GM23338 (cell line): ENCODE measurements around the gene IYD. TPM values are rescaled to one million over a fixed set of nuclear protein-coding genes. Genes with fewer than 3 reads are reported as not detected.

ENCODE experiments used
- ATAC-seq: fragments of 200-7000 bp; cut with Tn5 transposase; 3 replicates; pipeline ENCODE4 v1.9.1; 2020
- DNase-seq: peaks from one replicate; pipeline ENCODE4 v3.0.0-alpha.2; 2015; ENCODE audit warnings: low spot score
- H2AFZ ChIP-seq: fragments of 200-600 bp; sonication (generic); 2 replicates; pipeline ENCODE4 v1.8.0; 2016; ENCODE audit warnings: antibody characterized with exemption, mild to moderate bottlenecking, moderate library complexity
- H3F3A ChIP-seq: fragments of 200-600 bp; sonication (generic); replicated peaks from 2 replicates; pipeline ENCODE4 v1.8.0; 2017; ENCODE audit warnings: antibody characterized with exemption, mixed run types, low read depth
- H3K27ac ChIP-seq: fragments of 200-600 bp; sonication (generic); 2 replicates; pipeline ENCODE4 v1.6.1; 2016; ENCODE audit warnings: low read depth
- H3K27me3 ChIP-seq: fragments of 200-600 bp; sonication (generic); 2 replicates; pipeline ENCODE4 v1.8.0; 2016; ENCODE audit warnings: mild to moderate bottlenecking, mixed run types, moderate library complexity; ENCODE audit not compliant: insufficient read depth
- H3K36me3 ChIP-seq: fragments of 200-600 bp; sonication (generic); 2 replicates; pipeline ENCODE4 v1.8.0; 2016; ENCODE audit warnings: mild to moderate bottlenecking; ENCODE audit not compliant: insufficient read depth
- H3K4me1 ChIP-seq: fragments of 200-600 bp; sonication (generic); 2 replicates; pipeline ENCODE4 v1.8.0; 2016; ENCODE audit warnings: mild to moderate bottlenecking, moderate library complexity; ENCODE audit not compliant: insufficient read depth
- H3K4me2 ChIP-seq: fragments of 200-600 bp; sonication (generic); 2 replicates; pipeline ENCODE4 v1.7.1; 2017; ENCODE audit warnings: mixed run types
- H3K4me3 ChIP-seq: fragments of 200-600 bp; sonication (generic); 2 replicates; pipeline ENCODE4 v1.6.1; 2016; ENCODE audit warnings: mixed run types
- H3K79me2 ChIP-seq: fragments of 200-600 bp; sonication (generic); replicated peaks from 2 replicates; pipeline ENCODE4 v1.8.0; 2017; ENCODE audit warnings: mild to moderate bottlenecking; ENCODE audit not compliant: insufficient read depth
- H3K9me2 ChIP-seq: fragments of 200-600 bp; sonication (generic); 2 replicates; pipeline ENCODE4 v1.8.0; 2017; ENCODE audit not compliant: insufficient read depth
- H4K20me1 ChIP-seq: fragments of 200-600 bp; sonication (generic); replicated peaks from 2 replicates; pipeline ENCODE4 v1.8.0; 2017; ENCODE audit warnings: mild to moderate bottlenecking; ENCODE audit not compliant: insufficient read depth
- H3K27ac Mint-ChIP-seq: 2 replicates; pipeline ENCODE4 v1.8.0; 2020; ENCODE audit warnings: inconsistent platforms, mild to moderate bottlenecking, moderate library complexity, mixed read lengths
- H3K27me3 Mint-ChIP-seq: 3 replicates; pipeline ENCODE4 v1.8.0; 2022; ENCODE audit warnings: low read depth, mild to moderate bottlenecking, moderate library complexity, mixed read lengths, inconsistent platforms; ENCODE audit not compliant: insufficient read depth, poor library complexity
- H3K36me3 Mint-ChIP-seq: 3 replicates; pipeline ENCODE4 v1.8.0; 2021; ENCODE audit warnings: low read depth, mild to moderate bottlenecking, inconsistent platforms, moderate library complexity, mixed read lengths
- H3K4me1 Mint-ChIP-seq: 3 replicates; pipeline ENCODE4 v1.8.0; 2020; ENCODE audit warnings: mild to moderate bottlenecking, inconsistent platforms, mixed read lengths
- H3K4me3 Mint-ChIP-seq: 3 replicates; pipeline ENCODE4 v1.8.0; 2021; ENCODE audit warnings: moderate library complexity, mild to moderate bottlenecking, inconsistent platforms, mixed read lengths
- H3K9me3 Mint-ChIP-seq: 3 replicates; pipeline ENCODE4 v1.8.0; 2020; ENCODE audit warnings: moderate library complexity, mild to moderate bottlenecking, inconsistent platforms, mixed read lengths
- CREB1 ChIP-seq: fragments of 250-450 bp; sonication (Bioruptor Pico); IDR thresholded peaks from 2 replicates; pipeline ENCODE4 v1.5.0; 2020; ENCODE audit warnings: low read depth, mild to moderate bottlenecking, moderate library complexity
- EZH2 ChIP-seq: fragments of 200-600 bp; sonication (generic); IDR thresholded peaks from one replicate; pipeline ENCODE4 v1.8.0; 2017; ENCODE audit warnings: antibody characterized with exemption, mild to moderate bottlenecking, low read depth; ENCODE audit not compliant: unreplicated experiment
- EZH2phosphoT487 ChIP-seq: fragments of 200-600 bp; sonication (generic); IDR thresholded peaks from one replicate; pipeline ENCODE4 v1.8.1; 2018; ENCODE audit warnings: antibody characterized with exemption; ENCODE audit not compliant: unreplicated experiment
- JUNB ChIP-seq: IDR thresholded peaks from one replicate; pipeline ENCODE4 v1.6.1; 2016; ENCODE audit warnings: antibody characterized with exemption; ENCODE audit not compliant: unreplicated experiment
- NANOG ChIP-seq: IDR thresholded peaks from 2 replicates; pipeline ENCODE4 v1.6.1; 2016; ENCODE audit warnings: antibody characterized with exemption, borderline replicate concordance
- POLR2AphosphoS5 ChIP-seq: IDR thresholded peaks from 2 replicates; pipeline ENCODE4 v1.6.1; 2016; ENCODE audit warnings: antibody characterized with exemption, low read depth
- STAT1 ChIP-seq: IDR thresholded peaks from one replicate; pipeline ENCODE4 v1.6.1; 2016; ENCODE audit warnings: antibody characterized with exemption; ENCODE audit not compliant: unreplicated experiment
- ZNF114 ChIP-seq: fragments of 250-450 bp; sonication (Bioruptor Pico); IDR thresholded peaks from 2 replicates; pipeline ENCODE4 v1.5.0; 2020; ENCODE audit warnings: mild to moderate bottlenecking, moderate library complexity
- ZNF331 ChIP-seq: fragments of 250-450 bp; sonication (Bioruptor Pico); IDR thresholded peaks from 2 replicates; pipeline ENCODE4 v1.5.0; 2020; ENCODE audit warnings: low read depth, mild to moderate bottlenecking, moderate library complexity
- polyA plus RNA-seq: library from polyadenylated mRNA; unstranded; fragments of >200 nt; fragmentation: Nextera tagmentation; extraction: Ambion mirVana; gene quantifications from 2 replicates; pipeline ENCODE4 v1.2.1, GENCODE V29; 2016
- total RNA-seq: library from RNA; depleted of rRNA; stranded (reverse); fragments of >200 nt; shearing (Covaris generic); gene quantifications from 2 replicates; pipeline ENCODE4 v1.2.3, GENCODE V29; 2014
- TF ChIP-seq, protein P1 (sequence below): fragments of 250-450 bp; sonication (Bioruptor Pico); IDR thresholded peaks from 2 replicates; pipeline ENCODE4 v1.5.0; 2020; ENCODE audit warnings: mild to moderate bottlenecking, moderate library complexity
- TF ChIP-seq, protein P2 (sequence below): IDR thresholded peaks from 2 replicates; pipeline ENCODE4 v1.6.1; 2016; ENCODE audit warnings: antibody characterized with exemption
- TF ChIP-seq, protein P3 (sequence below): IDR thresholded peaks from one replicate; pipeline ENCODE4 v1.6.1; 2018; ENCODE audit warnings: antibody characterized with exemption; ENCODE audit not compliant: unreplicated experiment
- TF ChIP-seq, protein P4 (sequence below), 2 experiments: fragments of 200-600 bp in 1 of 2; sonication (generic) in 1 of 2; conservative IDR thresholded peaks; 2 replicates each; pipeline versions ENCODE4 v1.5.1 to v1.6.1; 2016 to 2017; ENCODE audit warnings: antibody characterized with exemption in 2 of 2, low read depth in 2 of 2, mild to moderate bottlenecking in 2 of 2, moderate library complexity in 1 of 2

IYD gene
- total and polyA plus RNA-seq, 2 experiments from 2014 or later: not detected

DNA sequence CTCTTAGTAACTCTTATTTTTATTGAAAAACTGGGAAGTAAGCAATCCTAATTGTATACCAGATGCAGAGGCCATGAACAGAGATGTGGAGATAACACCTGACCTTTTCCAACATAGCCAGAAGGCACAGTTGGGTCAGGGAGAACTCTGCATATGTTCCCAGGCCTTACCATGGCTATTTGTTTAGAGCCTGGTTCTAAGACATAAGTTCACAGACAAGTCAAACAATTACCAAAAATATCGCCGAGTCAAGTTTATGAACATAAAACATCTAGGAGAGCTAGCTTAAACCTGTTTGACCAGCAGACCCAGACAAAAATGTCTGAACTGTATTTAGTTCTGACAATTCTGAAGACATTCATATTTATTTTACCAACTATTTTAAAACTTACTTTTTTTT, 26.7 kb upstream of the IYD start:
- no peaks in the 10 kb centered on the region for H3K36me3 Mint-ChIP-seq
- TF ChIP-seq STAT1 (no peak), ZNF331 (CRISPR knock-in tag) (no peak), POLR2AphosphoS5 (no peak), EZH2phosphoT487 (no peak), EZH2 (no peak), JUNB (no peak), NANOG (no peak), CREB1 (CRISPR knock-in tag) (no peak), ZNF114 (CRISPR knock-in tag) (no peak)
- TF ChIP-seq, protein P1, sequence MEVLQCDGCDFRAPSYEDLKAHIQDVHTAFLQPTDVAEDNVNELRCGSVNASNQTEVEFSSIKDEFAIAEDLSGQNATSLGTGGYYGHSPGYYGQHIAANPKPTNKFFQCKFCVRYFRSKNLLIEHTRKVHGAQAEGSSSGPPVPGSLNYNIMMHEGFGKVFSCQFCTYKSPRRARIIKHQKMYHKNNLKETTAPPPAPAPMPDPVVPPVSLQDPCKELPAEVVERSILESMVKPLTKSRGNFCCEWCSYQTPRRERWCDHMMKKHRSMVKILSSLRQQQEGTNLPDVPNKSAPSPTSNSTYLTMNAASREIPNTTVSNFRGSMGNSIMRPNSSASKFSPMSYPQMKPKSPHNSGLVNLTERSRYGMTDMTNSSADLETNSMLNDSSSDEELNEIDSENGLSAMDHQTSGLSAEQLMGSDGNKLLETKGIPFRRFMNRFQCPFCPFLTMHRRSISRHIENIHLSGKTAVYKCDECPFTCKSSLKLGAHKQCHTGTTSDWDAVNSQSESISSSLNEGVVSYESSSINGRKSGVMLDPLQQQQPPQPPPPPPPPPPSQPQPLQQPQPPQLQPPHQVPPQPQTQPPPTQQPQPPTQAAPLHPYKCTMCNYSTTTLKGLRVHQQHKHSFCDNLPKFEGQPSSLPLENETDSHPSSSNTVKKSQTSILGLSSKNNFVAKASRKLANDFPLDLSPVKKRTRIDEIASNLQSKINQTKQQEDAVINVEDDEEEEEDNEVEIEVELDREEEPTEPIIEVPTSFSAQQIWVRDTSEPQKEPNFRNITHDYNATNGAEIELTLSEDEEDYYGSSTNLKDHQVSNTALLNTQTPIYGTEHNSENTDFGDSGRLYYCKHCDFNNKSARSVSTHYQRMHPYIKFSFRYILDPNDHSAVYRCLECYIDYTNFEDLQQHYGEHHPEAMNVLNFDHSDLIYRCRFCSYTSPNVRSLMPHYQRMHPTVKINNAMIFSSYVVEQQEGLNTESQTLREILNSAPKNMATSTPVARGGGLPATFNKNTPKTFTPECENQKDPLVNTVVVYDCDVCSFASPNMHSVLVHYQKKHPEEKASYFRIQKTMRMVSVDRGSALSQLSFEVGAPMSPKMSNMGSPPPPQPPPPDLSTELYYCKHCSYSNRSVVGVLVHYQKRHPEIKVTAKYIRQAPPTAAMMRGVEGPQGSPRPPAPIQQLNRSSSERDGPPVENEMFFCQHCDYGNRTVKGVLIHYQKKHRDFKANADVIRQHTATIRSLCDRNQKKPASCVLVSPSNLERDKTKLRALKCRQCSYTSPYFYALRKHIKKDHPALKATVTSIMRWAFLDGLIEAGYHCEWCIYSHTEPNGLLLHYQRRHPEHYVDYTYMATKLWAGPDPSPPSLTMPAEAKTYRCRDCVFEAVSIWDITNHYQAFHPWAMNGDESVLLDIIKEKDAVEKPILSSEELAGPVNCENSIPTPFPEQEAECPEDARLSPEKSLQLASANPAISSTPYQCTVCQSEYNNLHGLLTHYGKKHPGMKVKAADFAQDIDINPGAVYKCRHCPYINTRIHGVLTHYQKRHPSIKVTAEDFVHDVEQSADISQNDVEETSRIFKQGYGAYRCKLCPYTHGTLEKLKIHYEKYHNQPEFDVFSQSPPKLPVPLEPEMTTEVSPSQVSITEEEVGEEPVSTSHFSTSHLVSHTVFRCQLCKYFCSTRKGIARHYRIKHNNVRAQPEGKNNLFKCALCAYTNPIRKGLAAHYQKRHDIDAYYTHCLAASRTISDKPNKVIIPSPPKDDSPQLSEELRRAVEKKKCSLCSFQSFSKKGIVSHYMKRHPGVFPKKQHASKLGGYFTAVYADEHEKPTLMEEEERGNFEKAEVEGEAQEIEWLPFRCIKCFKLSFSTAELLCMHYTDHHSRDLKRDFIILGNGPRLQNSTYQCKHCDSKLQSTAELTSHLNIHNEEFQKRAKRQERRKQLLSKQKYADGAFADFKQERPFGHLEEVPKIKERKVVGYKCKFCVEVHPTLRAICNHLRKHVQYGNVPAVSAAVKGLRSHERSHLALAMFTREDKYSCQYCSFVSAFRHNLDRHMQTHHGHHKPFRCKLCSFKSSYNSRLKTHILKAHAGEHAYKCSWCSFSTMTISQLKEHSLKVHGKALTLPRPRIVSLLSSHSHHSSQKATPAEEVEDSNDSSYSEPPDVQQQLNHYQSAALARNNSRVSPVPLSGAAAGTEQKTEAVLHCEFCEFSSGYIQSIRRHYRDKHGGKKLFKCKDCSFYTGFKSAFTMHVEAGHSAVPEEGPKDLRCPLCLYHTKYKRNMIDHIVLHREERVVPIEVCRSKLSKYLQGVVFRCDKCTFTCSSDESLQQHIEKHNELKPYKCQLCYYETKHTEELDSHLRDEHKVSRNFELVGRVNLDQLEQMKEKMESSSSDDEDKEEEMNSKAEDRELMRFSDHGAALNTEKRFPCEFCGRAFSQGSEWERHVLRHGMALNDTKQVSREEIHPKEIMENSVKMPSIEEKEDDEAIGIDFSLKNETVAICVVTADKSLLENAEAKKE: no peak
- TF ChIP-seq, protein P2, sequence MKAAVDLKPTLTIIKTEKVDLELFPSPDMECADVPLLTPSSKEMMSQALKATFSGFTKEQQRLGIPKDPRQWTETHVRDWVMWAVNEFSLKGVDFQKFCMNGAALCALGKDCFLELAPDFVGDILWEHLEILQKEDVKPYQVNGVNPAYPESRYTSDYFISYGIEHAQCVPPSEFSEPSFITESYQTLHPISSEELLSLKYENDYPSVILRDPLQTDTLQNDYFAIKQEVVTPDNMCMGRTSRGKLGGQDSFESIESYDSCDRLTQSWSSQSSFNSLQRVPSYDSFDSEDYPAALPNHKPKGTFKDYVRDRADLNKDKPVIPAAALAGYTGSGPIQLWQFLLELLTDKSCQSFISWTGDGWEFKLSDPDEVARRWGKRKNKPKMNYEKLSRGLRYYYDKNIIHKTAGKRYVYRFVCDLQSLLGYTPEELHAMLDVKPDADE: no peak
- TF ChIP-seq, protein P3, sequence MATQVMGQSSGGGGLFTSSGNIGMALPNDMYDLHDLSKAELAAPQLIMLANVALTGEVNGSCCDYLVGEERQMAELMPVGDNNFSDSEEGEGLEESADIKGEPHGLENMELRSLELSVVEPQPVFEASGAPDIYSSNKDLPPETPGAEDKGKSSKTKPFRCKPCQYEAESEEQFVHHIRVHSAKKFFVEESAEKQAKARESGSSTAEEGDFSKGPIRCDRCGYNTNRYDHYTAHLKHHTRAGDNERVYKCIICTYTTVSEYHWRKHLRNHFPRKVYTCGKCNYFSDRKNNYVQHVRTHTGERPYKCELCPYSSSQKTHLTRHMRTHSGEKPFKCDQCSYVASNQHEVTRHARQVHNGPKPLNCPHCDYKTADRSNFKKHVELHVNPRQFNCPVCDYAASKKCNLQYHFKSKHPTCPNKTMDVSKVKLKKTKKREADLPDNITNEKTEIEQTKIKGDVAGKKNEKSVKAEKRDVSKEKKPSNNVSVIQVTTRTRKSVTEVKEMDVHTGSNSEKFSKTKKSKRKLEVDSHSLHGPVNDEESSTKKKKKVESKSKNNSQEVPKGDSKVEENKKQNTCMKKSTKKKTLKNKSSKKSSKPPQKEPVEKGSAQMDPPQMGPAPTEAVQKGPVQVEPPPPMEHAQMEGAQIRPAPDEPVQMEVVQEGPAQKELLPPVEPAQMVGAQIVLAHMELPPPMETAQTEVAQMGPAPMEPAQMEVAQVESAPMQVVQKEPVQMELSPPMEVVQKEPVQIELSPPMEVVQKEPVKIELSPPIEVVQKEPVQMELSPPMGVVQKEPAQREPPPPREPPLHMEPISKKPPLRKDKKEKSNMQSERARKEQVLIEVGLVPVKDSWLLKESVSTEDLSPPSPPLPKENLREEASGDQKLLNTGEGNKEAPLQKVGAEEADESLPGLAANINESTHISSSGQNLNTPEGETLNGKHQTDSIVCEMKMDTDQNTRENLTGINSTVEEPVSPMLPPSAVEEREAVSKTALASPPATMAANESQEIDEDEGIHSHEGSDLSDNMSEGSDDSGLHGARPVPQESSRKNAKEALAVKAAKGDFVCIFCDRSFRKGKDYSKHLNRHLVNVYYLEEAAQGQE: no peak
- TF ChIP-seq, protein P4, sequence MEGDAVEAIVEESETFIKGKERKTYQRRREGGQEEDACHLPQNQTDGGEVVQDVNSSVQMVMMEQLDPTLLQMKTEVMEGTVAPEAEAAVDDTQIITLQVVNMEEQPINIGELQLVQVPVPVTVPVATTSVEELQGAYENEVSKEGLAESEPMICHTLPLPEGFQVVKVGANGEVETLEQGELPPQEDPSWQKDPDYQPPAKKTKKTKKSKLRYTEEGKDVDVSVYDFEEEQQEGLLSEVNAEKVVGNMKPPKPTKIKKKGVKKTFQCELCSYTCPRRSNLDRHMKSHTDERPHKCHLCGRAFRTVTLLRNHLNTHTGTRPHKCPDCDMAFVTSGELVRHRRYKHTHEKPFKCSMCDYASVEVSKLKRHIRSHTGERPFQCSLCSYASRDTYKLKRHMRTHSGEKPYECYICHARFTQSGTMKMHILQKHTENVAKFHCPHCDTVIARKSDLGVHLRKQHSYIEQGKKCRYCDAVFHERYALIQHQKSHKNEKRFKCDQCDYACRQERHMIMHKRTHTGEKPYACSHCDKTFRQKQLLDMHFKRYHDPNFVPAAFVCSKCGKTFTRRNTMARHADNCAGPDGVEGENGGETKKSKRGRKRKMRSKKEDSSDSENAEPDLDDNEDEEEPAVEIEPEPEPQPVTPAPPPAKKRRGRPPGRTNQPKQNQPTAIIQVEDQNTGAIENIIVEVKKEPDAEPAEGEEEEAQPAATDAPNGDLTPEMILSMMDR (conservative IDR thresholded peaks at IDR 0.05; ENCODE audit: low read depth in 2 of 2): no peak
- Histone ChIP-seq H3F3A (no peaks in the 10 kb centered on the region), H3K79me2 (no peaks in the 10 kb centered on the region), H3K27me3 (no peaks in the 10 kb centered on the region), H3K4me3 (no peak overlapping the region), H3K4me2 (no peak overlapping the region), H2AFZ (no peak overlapping the region), H3K36me3 (no peaks in the 10 kb centered on the region), H4K20me1 (no peaks in the 10 kb centered on the region), H3K4me1 (no peaks in the 10 kb centered on the region; the same call in 1 of the 2 replicates), H3K27ac (no peak overlapping the region), H3K9me2 (no peaks in the 10 kb centered on the region)
- no peak for ATAC-seq
- DNase-seq: no peak
- H3K4me1 Mint-ChIP-seq: peaks cover 2% of the 10 kb centered on the region; the same call in 1 of the 3 replicates
- no peaks in the 10 kb centered on the region for H3K9me3 Mint-ChIP-seq
- H3K27ac Mint-ChIP-seq: no peak overlapping the region
- peaks cover 2% of the 10 kb centered on the region for H3K27me3 Mint-ChIP-seq
- no peak overlapping the region for H3K4me3 Mint-ChIP-seq
